Measurements from ENCODE around the gene ALK.

DNA sequence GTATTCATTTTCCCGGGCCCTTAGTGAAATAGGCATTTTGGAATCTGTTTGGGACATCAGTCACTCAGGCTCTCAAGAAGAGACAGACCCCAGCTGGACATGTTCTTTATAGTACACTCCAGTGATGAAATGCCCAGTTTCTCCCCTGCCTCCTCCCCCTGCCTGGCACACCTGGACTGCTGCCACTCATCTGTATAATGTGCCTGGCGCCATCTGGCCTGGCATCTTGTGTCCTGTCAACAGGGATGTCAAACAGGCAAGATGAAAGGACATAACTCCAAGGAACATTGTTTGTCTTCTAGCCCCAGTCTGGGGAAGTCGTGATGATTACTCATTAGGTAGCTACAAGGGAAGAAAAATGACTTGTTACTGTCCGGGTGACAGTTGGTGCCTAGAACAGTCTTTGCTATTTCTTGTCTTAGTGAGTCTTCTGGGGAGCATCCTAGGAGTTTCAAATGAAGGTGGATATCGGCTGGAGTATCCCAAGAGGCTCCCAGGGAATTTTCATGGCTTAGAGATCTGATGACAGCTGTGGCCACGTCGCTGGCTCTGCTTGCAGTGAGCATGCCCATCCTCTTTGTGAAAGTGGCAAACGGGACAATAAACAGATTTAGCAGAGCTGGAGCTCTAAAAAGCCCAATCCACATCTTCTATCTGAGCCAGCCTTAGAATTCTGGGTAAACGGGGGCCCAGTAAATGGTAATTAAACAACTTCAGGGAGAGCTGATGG, 153.6 kb downstream of the ALK start:
- TF ChIP-seq, protein P1, sequence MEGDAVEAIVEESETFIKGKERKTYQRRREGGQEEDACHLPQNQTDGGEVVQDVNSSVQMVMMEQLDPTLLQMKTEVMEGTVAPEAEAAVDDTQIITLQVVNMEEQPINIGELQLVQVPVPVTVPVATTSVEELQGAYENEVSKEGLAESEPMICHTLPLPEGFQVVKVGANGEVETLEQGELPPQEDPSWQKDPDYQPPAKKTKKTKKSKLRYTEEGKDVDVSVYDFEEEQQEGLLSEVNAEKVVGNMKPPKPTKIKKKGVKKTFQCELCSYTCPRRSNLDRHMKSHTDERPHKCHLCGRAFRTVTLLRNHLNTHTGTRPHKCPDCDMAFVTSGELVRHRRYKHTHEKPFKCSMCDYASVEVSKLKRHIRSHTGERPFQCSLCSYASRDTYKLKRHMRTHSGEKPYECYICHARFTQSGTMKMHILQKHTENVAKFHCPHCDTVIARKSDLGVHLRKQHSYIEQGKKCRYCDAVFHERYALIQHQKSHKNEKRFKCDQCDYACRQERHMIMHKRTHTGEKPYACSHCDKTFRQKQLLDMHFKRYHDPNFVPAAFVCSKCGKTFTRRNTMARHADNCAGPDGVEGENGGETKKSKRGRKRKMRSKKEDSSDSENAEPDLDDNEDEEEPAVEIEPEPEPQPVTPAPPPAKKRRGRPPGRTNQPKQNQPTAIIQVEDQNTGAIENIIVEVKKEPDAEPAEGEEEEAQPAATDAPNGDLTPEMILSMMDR (IDR thresholded peaks at IDR 0.05; ENCODE audit: low read depth, low read length): no peak
- TF ChIP-seq POLR2A (IDR thresholded peaks at IDR 0.05; ENCODE audit: extremely low read depth, insufficient read length): no peak
- TF ChIP-seq MYC (IDR thresholded peaks at IDR 0.05; ENCODE audit: low read depth, low read length): no peak

Data from NB4 (cell line).